ENCODE data around the gene MCM3.
A peak's percentile ranks its signal among the peaks of the same experiment; 100 is the strongest.

MCM3 gene

DNA sequence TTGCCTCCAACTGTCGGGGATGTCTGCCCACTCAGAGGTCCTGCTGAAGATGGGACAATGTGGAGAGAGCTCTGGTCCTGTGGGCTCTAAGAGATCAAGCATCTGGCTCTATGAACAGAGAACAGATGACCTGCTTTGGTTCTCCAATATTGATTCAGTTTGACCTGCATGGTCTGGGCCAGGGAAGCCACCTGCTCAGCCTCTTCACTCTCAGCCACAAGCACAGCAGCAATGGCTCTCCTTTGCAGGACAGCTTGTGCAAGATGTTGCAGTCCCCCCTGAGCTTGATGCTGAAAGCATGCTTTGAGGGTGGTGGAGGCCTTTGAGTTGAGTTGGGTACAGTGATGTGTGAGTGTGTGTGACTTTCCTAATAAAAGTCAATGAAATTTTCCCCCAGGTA, 18.6 kb upstream of the MCM3 start:
- DNase-seq (ENCODE audit: low read depth in 2 of 2, low spot score in 1 of 2): no peak

GRCh38 chr6:52301326-52301725, 16.8 kb upstream of the MCM3 start:
- DNase-seq (ENCODE audit: low read depth in 2 of 2, low spot score in 1 of 2): no peak

- DNase-seq (ENCODE audit: low read depth in 2 of 2, low spot score in 1 of 2): no peak
Measured at GRCh38 chr6:52300489-52300931, 16.0 kb upstream of the MCM3 start.

DNA sequence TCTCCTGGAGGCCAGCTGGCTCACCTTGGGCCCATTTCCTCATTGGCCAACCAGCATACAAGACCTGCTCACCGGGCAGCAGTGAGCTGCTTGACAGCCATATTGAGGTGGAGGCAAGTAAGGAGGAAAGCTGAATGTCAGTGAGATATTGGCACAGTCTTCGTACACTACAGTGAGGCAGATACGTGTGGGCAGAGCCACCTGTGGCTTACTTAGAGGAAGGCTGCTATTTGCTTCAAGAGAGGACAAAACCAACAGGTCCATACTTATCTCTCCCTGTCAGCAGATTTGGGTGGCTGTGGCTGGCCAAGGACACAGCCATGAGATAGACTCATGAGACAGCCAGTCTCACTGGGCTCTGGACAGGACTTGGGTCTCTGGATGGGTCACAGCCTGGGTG, 15.1 kb upstream of the MCM3 start:
- no peak for DNase-seq (ENCODE audit: low read depth in 2 of 2, low spot score in 1 of 2)

- no peak for DNase-seq (ENCODE audit: low read depth in 2 of 2, low spot score in 1 of 2)
Measured at GRCh38 chr6:52297433-52297832, 12.9 kb upstream of the MCM3 start.

GRCh38 chr6:52293067-52293466, 8.5 kb upstream of the MCM3 start:
- DNase-seq (ENCODE audit: low read depth in 2 of 2, low spot score in 1 of 2): no peak

DNA sequence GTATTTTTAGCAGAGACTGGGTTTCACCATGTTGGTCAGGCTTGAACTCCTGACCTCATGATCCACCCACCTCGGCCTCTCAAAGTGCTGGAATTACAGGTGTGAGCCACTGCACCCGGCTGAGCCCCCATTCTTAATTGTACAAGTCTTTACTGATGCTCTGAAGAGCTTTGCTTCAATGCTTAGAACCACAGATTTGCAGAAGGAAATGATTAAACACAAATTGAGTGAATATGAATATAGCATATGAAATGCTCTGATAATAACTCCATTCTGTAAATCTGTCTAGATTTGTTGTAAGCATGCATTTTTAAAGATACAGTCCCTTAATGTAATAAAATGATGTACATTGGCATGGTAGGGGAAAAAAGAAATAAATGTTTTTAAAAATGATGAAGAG, 4.3 kb upstream of the MCM3 start:
- DNase-seq (ENCODE audit: low read depth in 2 of 2, low spot score in 1 of 2): no peak

- DNase-seq (ENCODE audit: low read depth in 2 of 2, low spot score in 1 of 2): no peak
Measured at GRCh38 chr6:52288216-52288615, 3.7 kb upstream of the MCM3 start.

DNA sequence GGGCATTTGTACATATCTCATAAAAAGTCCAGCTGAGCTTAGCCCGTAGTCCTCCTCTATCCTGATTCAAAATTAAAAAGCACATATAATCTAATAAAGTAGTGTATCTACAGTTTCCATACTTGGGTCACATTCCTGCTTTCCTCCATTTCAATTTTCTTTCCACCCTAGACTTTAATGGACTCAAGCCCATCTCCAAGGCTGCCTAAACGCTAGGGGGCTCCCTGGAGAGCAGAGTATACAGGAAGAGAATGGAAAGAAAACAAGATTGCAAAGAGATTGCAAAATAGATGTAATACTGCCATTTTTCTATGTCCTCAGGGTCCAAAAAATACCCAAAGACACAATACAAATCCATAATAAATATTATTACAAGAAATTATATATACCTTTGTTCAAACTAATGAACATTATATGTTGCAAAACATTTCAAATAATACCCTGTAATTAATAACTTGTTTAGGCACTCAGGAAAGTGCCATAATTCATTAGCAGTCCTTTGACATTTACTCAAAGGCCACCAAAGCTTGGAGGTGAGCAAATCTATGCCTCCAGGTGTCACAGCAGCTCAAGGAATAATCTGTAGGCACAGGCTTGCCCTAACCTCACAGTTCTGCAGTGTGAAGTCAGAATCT, 2.4 kb upstream of the MCM3 start:
- peak in 1 of 2 donors; percentile 43 for DNase-seq (ENCODE audit: low read depth in 2 of 2, low spot score in 1 of 2)

GRCh38 chr6:52285177-52286068, 881 bp upstream of the MCM3 start:
- DNase-seq (ENCODE audit: low read depth in 2 of 2, low spot score in 1 of 2): no peak

- no peak for DNase-seq (ENCODE audit: low read depth in 2 of 2, low spot score in 1 of 2)
Measured at GRCh38 chr6:52284131-52284459, 447 bp downstream of the MCM3 start.

DNA sequence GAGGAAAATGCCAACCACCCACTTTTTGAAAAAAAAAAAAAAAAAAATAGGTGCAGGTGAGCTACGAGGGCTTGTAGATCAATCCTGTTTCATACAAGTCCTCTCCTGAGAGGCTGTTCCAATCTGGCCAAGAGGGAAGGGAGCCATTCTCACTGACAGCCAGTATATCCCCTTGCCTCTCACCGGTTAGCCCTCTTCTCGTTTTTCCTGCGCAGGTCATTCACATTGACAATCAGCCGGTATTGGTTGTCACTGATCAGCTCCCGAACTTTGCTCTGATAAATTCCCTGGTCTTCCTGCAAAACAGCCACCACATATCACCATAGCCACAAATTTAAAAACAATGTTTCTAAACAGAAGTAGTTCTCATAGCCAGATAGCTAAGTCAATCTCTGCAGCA, 1.4 kb downstream of the MCM3 start:
- DNase-seq (ENCODE audit: low read depth in 2 of 2, low spot score in 1 of 2): no peak

- no peak for DNase-seq (ENCODE audit: low read depth in 2 of 2, low spot score in 1 of 2)
Measured at GRCh38 chr6:52276130-52276529, 8.4 kb downstream of the MCM3 start.

- DNase-seq (ENCODE audit: low read depth in 2 of 2, low spot score in 1 of 2): no peak
Measured at GRCh38 chr6:52271852-52272460, 12.6 kb downstream of the MCM3 start.

DNA sequence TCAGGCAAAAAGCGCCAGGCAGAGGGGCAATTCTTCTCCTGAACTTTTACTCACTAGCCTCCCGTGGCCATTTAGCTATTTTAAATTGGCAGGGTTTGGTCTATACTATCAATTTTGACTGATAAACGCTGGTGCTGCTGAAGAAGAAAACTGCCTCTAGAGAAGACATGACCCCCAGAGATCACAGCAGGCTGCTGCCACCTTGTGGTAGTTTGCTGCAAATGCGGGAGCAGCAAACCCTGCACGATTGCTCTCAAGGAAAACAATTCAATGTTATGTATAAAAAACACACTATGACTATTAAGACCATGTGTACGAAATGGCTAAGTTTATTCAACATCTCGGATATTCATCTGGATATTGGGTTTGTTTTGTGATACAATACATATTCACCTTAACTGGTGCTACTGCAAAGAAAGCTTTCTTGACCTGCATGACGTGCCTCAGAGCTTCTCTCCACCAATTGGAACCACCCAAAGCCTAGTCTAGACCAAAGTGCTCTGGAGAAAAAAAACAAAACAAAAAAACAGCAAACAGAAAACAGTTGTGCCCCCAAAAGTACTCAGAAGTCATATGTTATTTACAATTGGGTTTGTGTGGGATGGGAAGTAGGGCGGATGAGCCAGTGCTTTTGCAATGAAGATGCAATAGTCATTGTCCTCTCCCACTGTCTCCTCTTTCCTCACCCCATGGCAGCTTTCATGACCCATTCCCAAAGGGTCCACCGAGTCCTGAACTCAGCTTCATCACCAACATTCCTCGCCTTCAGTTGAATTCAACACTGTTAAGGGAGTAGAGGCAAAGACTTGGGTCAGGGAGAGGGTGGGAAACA, 20.6 kb downstream of the MCM3 start:
- DNase-seq (ENCODE audit: low read depth in 2 of 2, low spot score in 1 of 2): peak; percentile 27 to 45

GRCh38 chr6:52262620-52263344, 21.8 kb downstream of the MCM3 start:
- no peak for DNase-seq (ENCODE audit: low read depth in 2 of 2, low spot score in 1 of 2)

DNA sequence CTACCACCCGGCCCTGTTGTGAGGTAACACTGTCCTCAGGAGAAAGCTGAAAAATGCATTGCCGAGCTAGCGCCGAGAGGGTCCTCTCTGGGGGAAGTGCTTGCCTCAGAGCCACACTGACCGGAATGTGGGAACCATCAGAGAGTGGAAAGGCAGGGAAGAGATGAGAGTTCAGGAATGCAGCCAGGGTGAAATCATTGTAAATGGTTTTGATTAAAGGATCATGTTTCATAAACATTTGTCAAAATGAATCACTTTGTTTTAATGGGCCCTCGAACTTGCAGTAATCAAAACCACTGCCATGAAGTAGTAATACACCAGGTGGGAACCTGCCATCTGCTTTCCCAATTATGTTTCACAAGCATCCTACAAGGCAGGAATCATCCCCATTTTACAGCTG, 23.3 kb downstream of the MCM3 start:
- DNase-seq (ENCODE audit: low read depth in 2 of 2, low spot score in 1 of 2): no peak

GRCh38 chr6:52260634-52261033, 23.9 kb downstream of the MCM3 start:
- DNase-seq (ENCODE audit: low read depth in 2 of 2, low spot score in 1 of 2): no peak

DNA sequence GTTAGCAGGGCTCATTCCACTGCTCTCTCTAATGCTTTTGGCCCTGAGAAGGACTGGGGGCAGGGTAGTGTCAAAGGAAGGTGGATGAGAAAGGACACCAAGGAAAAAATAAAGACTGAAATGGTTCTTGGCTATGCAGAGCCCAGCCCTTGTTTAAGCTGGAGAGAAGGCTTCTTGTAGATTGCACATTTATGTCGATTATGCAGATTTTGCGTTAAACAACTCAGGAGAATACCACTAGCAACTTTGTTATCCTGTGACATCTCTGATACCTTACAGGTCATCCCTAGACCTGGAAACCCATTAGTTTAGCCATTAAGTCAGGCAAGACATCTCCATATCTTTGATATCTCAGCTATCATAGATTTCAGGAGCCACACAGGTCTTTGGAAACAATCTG, 29.1 kb downstream of the MCM3 start:
- no peak for DNase-seq (ENCODE audit: low read depth in 2 of 2, low spot score in 1 of 2)

DNA sequence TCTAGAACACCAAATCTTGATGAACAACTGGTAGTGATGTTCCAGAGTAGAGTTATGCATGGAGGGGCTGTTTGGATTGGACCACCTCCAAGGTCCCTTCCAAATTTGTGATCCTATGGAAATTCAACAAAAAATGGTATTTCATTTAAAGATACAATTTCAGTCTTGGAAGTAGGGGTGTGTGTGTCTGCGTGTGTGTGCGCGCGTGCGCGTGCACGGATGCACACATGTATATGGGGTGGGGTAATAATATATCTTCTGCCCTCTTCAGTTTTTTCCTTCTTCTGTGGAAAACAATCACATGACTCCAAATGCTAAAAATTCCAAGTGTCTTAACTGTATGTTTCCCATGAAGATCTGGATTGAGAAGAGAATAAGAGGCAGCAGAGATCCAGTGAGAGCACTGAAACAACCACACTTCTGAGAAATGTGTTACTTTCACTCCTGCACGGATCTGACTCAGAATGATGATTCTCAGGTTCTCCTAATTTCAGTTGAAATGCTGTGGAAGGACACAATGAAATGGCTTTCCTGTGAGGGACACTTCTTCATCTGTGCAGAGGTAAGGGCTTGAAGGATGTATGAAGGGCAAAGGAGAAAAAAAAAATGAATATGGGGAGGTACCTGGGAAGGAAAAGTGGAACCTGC, 29.7 kb downstream of the MCM3 start:
- no peak for DNase-seq (ENCODE audit: low read depth in 2 of 2, low spot score in 1 of 2)
